GM19467 (cell line): ENCODE results near the gene MAPK14.

ENCODE experiments used
- ATAC-seq: cut with Tn5 transposase; IDR thresholded peaks from one replicate; pipeline ENCODE4 v1.9.1; 2021; ENCODE audit warnings: mild to moderate bottlenecking, moderate library complexity; ENCODE audit not compliant: unreplicated experiment

The MAPK14 gene

DNA sequence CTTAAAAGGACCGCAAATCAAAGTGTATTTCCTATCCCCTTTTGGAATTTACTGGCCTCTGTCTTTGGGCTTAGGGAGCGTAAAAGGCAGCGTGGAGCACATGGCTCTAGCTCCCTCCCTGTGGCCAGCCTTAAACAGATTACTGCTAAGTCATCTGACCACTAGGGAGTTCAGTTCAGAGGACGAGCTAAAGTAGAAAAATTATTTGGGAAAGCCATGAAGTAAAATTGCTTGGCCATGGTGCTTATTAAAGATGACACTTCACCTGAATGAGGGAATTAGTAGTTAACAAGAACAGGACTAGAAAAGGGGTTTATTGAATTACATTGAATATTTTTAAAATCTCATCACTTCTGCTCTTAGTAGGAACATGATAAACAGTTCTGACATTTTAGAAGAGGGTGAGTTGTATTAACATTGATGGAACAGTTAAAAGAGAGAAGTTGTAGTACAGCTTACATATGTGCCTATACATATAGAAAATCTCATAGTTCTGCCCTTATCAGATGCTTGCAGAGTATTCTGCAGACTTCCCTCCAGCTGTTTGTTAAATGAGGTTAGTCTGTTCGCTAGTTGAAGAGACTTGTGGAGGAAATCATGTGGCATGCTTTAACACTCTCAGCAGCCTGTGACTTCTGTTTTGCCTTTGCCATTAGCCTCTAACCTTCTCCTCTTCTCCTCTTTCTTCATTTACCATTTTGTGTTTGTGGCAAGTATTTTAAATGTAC is 71.5 kb downstream of the MAPK14 start:
- ATAC-seq: no peak

DNA sequence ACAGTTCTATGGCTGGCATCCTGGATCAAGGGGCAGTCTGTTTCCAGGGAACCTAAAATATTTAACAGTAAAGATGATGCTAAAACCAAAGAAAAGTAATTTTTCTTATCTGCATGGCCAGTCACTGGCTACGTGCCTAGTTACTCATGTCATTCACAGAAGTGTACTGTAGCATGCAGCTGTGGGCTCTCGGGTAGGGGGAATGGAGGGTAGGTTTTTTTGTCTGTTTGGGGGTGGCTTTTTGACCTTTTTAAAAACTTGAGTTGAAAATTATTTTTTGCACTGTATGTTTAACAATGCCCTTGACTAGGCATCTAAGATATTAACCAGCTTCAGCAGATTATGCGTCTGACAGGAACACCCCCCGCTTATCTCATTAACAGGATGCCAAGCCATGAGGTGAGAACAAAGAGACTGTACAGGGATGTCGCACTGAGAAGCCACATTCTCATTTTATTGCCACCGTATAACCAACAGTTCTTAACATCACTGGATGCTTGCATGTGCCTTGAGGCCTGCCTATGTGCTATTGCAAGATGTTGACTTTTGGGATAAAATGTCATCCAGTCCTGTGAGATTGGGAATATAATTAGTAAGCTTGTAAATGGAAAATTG is 72.4 kb downstream of the MAPK14 start:
- no peak for ATAC-seq

- ATAC-seq: no peak
These were observed 74.1 kb downstream of the MAPK14 start for GRCh38 chr6:36101691-36102090.

- ATAC-seq: no peak
These were observed 75.2 kb downstream of the MAPK14 start for GRCh38 chr6:36102853-36103252.

DNA sequence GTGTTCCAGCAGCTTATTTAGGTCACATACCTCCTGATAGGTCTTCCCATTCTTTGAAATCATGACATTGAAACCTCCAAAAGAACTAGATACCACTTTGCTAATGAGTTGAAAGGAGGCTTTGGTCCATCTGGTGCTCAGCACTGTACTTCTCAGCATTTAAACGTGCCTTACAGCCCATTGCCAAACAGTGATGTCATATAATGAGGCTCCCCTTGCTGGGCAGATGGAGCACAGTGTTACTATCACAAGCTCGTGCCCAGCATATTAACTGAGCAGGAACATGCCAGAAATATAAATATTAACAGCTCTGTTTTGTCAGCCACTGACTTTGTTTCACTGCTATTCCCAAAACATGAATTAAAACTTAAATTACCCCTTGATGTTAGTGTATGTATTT is 77.2 kb downstream of the MAPK14 start:
- no peak for ATAC-seq

GRCh38 chr6:36109092-36109491 is 81.5 kb downstream of the MAPK14 start:
- ATAC-seq: no peak

- no peak for ATAC-seq
These were observed 82.4 kb downstream of the MAPK14 start for GRCh38 chr6:36110050-36110449.

DNA sequence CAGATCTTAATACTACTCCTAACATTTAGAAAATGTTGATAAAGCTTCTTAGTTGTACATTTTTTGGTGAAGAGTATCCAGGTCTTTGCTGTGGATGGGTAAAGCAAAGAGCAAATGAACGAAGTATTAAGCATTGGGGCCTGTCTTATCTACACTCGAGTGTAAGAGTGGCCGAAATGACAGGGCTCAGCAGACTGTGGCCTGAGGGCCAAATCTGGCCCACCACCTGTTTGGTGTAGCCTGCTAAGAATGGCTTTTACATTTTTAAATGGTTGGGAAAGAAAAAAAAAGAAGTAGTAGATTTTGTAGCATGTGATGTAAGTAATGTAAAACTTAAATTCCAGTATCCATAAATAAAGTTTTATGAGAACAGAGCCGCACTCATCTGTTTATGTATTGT is 83.3 kb downstream of the MAPK14 start:
- no peak for ATAC-seq

DNA sequence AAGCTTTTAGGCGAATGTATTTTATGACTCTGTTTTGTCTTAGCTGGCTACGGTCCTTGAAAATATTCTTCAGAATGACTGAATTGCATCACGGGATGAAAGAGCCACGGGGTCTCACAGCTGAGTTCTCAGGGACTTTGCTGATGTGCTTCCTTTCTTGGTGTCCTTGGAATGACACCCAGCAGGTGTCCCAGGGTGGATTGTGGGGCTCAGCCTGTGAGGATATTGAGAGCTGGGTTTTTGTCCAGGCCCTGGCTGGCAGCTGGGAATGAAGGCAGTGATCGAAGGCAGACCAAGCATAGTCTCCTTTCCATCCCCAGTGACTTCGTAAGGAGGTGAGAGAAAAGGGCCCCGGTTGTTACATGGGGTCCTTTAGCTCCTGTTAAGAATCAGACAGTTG is 83.9 kb downstream of the MAPK14 start:
- ATAC-seq: no peak

GRCh38 chr6:36113049-36113448 is 85.4 kb downstream of the MAPK14 start:
- no peak for ATAC-seq

GRCh38 chr6:36113703-36114102 is 86.1 kb downstream of the MAPK14 start:
- no peak for ATAC-seq

- no peak for ATAC-seq
These were observed 87.3 kb downstream of the MAPK14 start for GRCh38 chr6:36114798-36115408.

GRCh38 chr6:36115412-36115811 is 87.8 kb downstream of the MAPK14 start:
- ATAC-seq: no peak

DNA sequence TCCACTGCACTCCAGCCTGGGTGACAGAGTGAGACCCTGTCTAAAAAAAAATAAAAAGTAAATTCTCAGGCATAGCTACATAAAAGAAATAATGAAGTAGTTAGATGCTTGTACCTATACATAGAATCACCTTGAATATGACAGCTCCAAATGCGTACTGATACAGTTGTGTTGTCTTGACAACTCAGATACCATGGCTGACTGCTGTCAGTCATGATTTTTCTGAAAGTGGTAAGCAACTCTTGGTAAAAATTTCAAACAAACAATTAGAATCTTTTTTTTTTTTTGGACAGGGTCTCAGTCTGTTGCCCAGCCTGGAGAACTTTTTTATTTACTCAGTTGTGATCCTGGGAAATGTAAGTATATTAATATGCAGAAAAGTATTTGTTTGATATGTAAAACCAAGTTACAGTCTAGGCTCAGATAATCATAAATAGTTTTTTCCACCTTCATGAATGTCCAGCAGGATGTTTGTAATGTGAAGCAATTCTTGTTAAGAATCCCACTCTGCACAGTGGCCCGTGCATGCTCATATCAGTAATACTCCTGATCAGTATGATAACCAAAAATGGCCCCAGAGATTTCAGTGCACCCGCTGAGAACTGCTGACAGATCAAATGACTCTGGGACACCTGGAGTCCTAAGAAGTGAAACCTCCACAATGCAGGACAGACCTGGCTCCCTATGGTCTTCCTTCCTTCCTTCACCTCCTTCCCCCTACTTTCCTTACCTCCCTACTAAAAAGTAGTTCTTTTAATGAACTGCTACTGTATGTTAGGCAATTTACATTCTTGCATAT is 88.7 kb downstream of the MAPK14 start:
- ATAC-seq: no peak

DNA sequence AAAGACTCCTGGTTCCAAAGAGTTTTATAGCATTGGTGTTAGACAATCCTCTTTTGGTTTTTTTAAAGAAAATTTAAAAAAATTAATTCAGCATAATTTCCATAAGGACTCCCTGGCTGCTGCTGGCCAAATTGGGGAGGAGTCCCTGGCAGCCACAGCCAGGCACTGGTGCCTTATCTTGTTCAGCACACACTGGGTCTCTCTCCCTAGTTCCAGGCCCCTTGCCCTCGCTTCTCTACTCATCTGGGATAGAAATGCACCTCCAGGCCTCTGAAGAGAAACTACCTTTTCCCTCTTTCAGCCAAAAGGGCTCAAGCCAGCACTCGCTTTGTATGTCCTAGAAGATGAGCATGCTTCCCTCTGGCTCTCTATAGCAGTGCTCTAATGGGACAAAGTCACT is 89.3 kb downstream of the MAPK14 start:
- ATAC-seq: no peak

DNA sequence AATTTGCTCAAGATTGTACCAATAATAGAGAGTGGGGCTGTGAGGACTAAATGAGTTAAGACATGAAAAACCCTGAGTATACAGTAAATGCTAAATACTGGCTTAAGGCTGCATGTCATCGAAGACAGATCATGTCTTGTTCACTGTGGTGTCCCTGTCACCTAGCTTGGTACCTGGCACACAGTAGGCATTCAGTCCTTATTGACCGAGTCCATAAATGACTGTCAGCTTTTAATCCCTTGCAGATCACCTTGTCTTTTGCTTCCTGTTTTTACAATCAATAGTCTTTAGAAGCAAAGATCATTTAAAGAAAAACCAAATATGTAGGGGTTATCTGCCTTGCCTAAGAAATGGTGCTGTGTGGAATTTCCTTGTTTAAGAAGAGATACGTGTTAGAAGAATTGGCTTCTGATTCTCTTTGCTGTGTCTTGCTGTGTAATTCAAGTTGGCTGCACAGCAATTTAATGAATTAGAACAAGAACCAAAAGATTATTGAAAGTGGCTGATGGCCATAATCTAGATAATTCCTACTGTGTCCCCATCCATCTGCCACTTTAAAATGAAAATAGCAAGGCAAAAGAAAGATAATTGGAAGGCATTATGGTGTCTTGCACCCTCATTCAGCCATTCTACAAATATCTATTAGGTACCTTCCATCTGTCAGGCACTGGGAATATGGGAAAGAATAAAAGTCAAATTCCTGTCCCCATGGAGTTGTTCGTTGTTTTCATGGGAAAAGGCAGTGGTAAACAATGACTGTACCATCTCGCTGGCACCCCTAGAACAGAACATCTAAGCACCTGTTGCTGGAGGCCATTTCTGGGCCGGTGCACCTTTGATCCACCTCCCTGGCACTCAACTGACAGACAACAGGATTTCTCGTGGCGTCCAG is 90.3 kb downstream of the MAPK14 start:
- no peak for ATAC-seq

DNA sequence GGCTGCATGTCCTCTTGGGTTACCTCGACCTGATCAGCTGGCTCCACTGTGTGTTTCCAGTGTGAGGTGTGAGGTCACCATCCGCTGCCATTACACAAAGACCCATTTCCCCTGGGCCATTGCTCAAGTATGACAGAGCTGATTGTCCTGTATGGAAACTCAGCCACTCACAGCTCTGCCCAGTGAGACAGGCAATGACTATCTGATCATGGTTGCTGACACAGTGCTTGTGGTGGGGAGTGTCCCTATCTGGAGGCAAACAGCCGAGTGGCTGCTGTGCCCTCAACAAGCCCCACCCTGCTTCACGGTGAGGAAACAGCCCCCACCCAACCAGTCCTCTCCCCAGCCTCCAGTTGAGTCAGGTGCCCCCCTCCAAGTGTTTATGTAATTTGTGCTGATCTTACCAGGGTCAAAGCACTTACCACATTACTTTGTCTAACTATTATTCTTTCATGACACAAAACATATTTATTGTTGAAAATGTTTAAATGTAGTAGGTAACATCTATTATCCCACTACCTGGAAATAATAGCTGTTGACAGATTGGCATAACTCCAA is 91.0 kb downstream of the MAPK14 start:
- ATAC-seq: no peak

- ATAC-seq: no peak
These were observed 91.6 kb downstream of the MAPK14 start for GRCh38 chr6:36119209-36119608.

- ATAC-seq: no peak
These were observed 92.4 kb downstream of the MAPK14 start for GRCh38 chr6:36120018-36120417.

GRCh38 chr6:36120539-36120938 is 92.9 kb downstream of the MAPK14 start:
- ATAC-seq: no peak
